AG04450 (cell line): ENCODE results near the gene EGFL8. TPM values are rescaled to one million over a fixed set of nuclear protein-coding genes. Genes with fewer than 3 reads are reported as not detected.

Experiments used
- CTCF ChIA-PET: fragments of 300-600, 350-600 bp; formaldehyde crosslinking; extraction: SDS; loops from one replicate; lab custom pipeline; 2022; ENCODE audit warnings: antibody characterized with exemption, inconsistent platforms; lab: Charles Lee
- POLR2A ChIA-PET: fragments of 350-600 bp; formaldehyde crosslinking; extraction: SDS; loops from one replicate; lab custom pipeline; 2021; ENCODE audit warnings: antibody characterized with exemption, inconsistent platforms; lab: Yijun Ruan, JAX
- DNase-seq: peaks from one replicate; pipeline ENCODE4 v3.0.0-alpha.2; 2011; ENCODE audit warnings: low read depth, low spot score
- H3K27ac ChIP-seq: one replicate; pipeline ENCODE4 v1.5.1; 2012; ENCODE audit warnings: low read depth, low read length, control low read depth
- H3K27me3 ChIP-seq: one replicate; pipeline ENCODE4 v1.6.0; 2012; ENCODE audit warnings: low read length; ENCODE audit not compliant: control insufficient read depth, insufficient read depth
- H3K4me3 ChIP-seq: 2 replicates; pipeline ENCODE4 v1.5.1; 2011; ENCODE audit warnings: mild to moderate bottlenecking, low read depth, low read length, control low read depth
- H3K9me3 ChIP-seq: 2 replicates; pipeline ENCODE4 v1.5.1; 2012; ENCODE audit warnings: low read length; ENCODE audit not compliant: control insufficient read depth, insufficient read depth
- polyA plus RNA-seq: library from polyadenylated mRNA; depleted of rRNA; stranded (reverse); fragments of >200 nt; gene quantifications from 2 replicates; pipeline ENCODE4 v1.2.3, GENCODE V29; 2011
- TF ChIP-seq, protein P1 (sequence below): IDR thresholded peaks from 2 replicates; pipeline ENCODE4 v1.5.1; 2011; ENCODE audit warnings: low read depth, low read length, control low read depth, inconsistent platforms

The EGFL8 gene
- polyA plus RNA-seq, 1 experiment, result 2.8 TPM

DNA sequence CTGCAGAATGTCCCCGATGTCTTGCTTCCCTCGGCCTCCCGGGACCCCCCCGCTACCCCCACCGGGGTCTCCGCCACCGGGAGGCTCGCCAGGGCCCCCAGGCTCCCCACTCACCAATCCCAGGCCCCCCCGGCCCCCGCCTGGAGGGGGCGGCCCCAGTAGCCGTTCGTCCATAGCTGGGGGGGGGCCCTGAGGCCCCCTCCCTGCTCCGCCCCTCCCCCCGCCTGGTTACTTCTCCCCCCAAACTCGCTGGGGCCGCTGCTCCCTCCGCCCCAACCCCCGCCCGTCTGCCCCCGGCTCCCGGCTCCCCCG lies 25.3 kb downstream of the EGFL8 start:
- Histone ChIP-seq H3K4me3 (peak overlapping the region; percentile 82), H3K27me3 (no peaks in the 10 kb centered on the region), H3K9me3 (peaks cover 4% of the 10 kb centered on the region; the same call in 1 of the 2 replicates), H3K27ac (no peak overlapping the region)
- DNase-seq, result no peak
- TF ChIP-seq, protein P1, sequence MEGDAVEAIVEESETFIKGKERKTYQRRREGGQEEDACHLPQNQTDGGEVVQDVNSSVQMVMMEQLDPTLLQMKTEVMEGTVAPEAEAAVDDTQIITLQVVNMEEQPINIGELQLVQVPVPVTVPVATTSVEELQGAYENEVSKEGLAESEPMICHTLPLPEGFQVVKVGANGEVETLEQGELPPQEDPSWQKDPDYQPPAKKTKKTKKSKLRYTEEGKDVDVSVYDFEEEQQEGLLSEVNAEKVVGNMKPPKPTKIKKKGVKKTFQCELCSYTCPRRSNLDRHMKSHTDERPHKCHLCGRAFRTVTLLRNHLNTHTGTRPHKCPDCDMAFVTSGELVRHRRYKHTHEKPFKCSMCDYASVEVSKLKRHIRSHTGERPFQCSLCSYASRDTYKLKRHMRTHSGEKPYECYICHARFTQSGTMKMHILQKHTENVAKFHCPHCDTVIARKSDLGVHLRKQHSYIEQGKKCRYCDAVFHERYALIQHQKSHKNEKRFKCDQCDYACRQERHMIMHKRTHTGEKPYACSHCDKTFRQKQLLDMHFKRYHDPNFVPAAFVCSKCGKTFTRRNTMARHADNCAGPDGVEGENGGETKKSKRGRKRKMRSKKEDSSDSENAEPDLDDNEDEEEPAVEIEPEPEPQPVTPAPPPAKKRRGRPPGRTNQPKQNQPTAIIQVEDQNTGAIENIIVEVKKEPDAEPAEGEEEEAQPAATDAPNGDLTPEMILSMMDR, result no peak
- CTCF ChIA-PET, result no interaction called here
- POLR2A ChIA-PET, result interaction anchor here (1.0 to 1.6 kb wide), 3 partner anchors 10 to 60 kb away, joined by 4 to 11 read pairs (median 4); partner anchors contain the start of gene FKBPL

DNA sequence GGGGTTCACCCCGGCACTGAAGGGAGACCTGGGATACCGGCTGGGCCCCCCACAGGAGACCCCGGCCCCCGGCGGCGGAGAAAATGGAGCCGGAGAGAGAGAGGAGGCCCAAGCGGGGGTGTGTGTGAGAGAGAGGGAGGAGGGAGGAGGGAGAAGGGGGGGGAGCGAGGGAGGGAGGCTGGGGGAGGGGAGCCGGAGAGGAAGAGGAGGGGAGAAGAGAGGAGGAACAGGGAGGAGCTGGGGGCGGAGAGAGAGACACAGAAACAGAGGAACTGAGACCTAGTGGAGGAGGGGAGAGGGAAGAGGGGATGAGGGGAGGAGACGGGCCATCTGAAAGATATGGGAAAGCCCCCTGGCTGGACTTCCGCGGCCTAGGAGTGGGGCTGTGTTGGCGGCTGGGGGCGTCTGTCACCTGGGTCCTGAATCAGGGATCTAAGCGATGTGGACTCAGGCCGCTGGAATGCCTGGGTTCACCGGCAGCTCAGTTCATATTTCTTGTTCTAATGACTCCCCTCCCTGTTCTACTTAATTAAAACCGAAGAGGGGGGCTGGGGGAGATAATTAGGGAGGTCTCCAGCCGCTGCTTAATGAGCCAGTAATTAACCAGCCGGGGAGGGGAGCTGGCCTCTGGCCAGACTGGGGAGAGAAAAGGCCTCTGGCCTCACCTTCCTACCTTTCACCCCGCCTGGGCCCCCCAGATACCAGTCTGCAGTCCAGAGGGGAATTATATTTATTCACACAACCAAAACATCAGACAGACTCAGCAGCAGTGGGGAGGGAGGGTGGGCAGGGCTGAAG lies 25.9 kb downstream of the EGFL8 start, which contains the start of gene PBX2:
PBX2 (minus strand) TSS at position 149 of the 798 bp plus-strand sequence. CDS start 287 bp downstream, outside the sequence.
- peaks cover 4% of the 10 kb centered on the region; the same call in 1 of the 2 replicates for H3K9me3 ChIP-seq
- CTCF ChIA-PET, result interaction anchor here (0.6 to 1.6 kb wide), 3 partner anchors 13 to 72 kb away, joined by 3 to 4 read pairs (median 4); no protein-coding TSS in a partner anchor

DNA sequence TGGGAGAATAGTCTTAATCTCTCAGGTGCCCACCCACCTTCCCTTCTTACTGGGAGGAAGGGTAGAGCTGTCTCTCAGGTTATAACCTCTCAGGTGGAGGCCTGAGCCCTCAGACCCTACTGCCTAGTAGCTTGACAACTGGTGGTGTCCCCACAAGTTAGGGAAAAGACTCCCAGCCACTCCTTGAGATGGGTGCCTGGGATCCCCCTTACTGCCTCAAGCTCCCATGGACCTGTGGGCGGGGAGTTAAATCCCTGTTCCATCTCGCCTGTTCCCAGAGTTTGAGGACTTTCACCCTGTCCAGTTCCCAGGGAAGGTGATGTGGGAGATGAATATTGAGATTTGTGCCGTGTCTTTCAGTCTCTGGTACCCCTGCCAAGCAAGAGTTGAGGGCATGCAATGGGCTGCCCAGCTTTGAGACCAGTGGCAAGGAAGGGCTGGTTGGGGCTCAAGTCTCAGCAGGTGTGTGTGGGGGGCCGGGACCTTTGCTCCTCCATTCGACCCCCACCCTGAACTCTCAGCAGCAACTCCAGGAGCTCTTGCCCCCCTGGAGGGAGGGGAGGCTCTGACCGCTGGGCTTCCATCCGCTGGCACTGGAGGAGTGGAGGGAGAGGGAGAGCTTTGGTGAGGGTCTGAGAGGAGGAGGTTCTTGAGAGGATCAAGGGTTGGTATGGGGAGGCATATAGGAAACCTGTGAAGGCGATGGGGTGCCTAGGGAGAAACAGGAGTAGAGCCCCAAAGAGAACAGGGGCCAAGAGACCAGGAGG lies 26.7 kb downstream of the EGFL8 start:
- POLR2A ChIA-PET, result no interaction called here
- H3K4me3 ChIP-seq, result peak overlapping the region; percentile 82
- CTCF ChIA-PET, result interaction anchor here (1.3 to 1.6 kb wide), 2 partner anchors 14 to 72 kb away, joined by 3 to 4 read pairs; no protein-coding TSS in a partner anchor

More for the DNA sequence above, 25.9 kb downstream of the EGFL8 start, which contains the start of gene PBX2:
- TF ChIP-seq, protein P1, result no peak
- DNase-seq, result peak; percentile 60
- POLR2A ChIA-PET, result interaction anchor here (1.0 to 1.6 kb wide), 3 partner anchors 11 to 60 kb away, joined by 4 to 11 read pairs (median 4); partner anchors contain the start of gene FKBPL
- H3K27ac ChIP-seq, result peak within 1 kb of the TSS; percentile 82
- H3K4me3 ChIP-seq, result peak within 1 kb of the TSS; percentile 82
- H3K27me3 ChIP-seq, result no peaks in the 10 kb centered on the region

DNA sequence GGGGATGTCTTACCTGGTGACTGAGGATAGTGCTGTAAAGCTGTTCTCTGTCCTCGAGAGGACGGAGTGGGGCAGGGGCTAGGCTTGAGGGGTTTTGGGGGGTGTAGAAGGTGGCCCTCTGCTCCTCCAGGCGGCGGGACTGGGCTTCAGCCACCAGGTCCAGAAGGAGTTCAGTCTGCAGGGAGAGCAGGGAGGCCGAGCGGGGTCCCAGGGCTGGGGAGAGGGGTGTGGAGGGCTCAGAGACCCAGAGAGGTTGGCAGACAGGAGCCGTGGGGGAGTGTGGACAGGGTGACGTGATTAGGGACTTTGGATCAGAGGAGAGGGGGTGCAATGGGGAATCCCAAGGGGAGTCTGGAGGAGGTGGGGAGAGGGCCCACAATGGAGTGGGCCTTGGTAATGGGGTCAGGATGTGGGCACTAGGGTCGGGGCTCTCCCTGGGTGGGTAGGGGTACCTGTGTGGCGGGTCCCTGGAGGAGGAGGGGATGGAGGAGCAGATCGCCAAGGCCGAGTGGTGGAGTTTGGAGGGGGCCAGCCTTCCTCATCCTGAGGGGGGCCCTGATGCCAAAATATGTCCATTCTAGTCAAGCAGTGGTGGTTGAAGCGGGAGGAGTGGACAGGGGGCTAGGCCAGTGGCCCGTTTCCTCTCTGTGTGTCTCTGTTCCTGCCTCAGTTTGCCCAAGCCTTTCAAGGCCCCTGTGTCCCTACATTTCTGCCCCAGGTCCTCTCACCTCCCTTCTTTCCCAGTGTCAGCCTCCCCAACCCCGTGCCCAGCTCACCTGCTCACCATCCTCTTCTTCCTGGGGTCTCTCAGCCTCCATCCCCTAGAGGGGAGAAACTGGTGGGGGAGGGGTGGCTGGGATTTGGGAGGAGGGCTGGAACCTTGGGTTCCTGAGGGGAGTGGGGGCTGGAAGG lies 27.6 kb downstream of the EGFL8 start:
- Histone ChIP-seq H3K27ac (no peak overlapping the region), H3K4me3 (0 out of 2 replicates have a peak overlapping the region, but pooled peaks have one; percentile 10), H3K9me3 (peaks cover 4% of the 10 kb centered on the region; the same call in 1 of the 2 replicates), H3K27me3 (no peaks in the 10 kb centered on the region)
- DNase-seq, result no peak
- ChIA-PET CTCF (interaction anchor here (1.6 kb wide), 1 partner anchor 14 kb away, joined by 4 read pairs; no protein-coding TSS in a partner anchor), POLR2A (no interaction called here)
- TF ChIP-seq, protein P1, result no peak

More for the DNA sequence above, 26.7 kb downstream of the EGFL8 start:
- peaks cover 4% of the 10 kb centered on the region; the same call in 1 of the 2 replicates for H3K9me3 ChIP-seq
- H3K27me3 ChIP-seq, result no peaks in the 10 kb centered on the region
- TF ChIP-seq, protein P1, result no peak
- peak overlapping the region; percentile 47 for H3K27ac ChIP-seq
- no peak for DNase-seq
